Dermis blood vessel endothelial cell (primary cell): ENCODE measurements around the gene PRIMA1. TPM values are rescaled to one million over a fixed set of nuclear protein-coding genes. Genes with fewer than 3 reads are reported as not detected.

Source experiments
- DNase-seq: peaks from one replicate; pipeline ENCODE4 v3.0.0; 2010
- total RNA-seq: library from RNA; depleted of rRNA; stranded (reverse); fragments of >200 nt; gene quantifications from 2 replicates; pipeline ENCODE4 v1.2.3, GENCODE V29; 2014

Gene PRIMA1
- total RNA-seq, 1 donor from 2014 or later: not detected

GRCh38 chr14:93728651-93729016 lies 59.7 kb downstream of the PRIMA1 start:
- no peak for DNase-seq

GRCh38 chr14:93727917-93728650 lies 60.2 kb downstream of the PRIMA1 start:
- DNase-seq: no peak

- no peak for DNase-seq
Measured at GRCh38 chr14:93727039-93727740, 61.1 kb downstream of the PRIMA1 start.

- DNase-seq: no peak
Measured at GRCh38 chr14:93725993-93726392, 62.3 kb downstream of the PRIMA1 start.

GRCh38 chr14:93725002-93725582 lies 63.2 kb downstream of the PRIMA1 start:
- no peak for DNase-seq

GRCh38 chr14:93723001-93723400 lies 65.3 kb downstream of the PRIMA1 start:
- no peak for DNase-seq

- no peak for DNase-seq
Measured at GRCh38 chr14:93720981-93721483, 67.3 kb downstream of the PRIMA1 start.

- no peak for DNase-seq
Measured at GRCh38 chr14:93720076-93720815, 68.0 kb downstream of the PRIMA1 start.

GRCh38 chr14:93719256-93719655 lies 69.0 kb downstream of the PRIMA1 start:
- no peak for DNase-seq

- no peak for DNase-seq
Measured at GRCh38 chr14:93717668-93718320, 70.5 kb downstream of the PRIMA1 start.

GRCh38 chr14:93716746-93717667 lies 71.3 kb downstream of the PRIMA1 start:
- no peak for DNase-seq

GRCh38 chr14:93716002-93716745 lies 72.1 kb downstream of the PRIMA1 start:
- no peak for DNase-seq

- no peak for DNase-seq
Measured at GRCh38 chr14:93715279-93715927, 72.9 kb downstream of the PRIMA1 start.

GRCh38 chr14:93714605-93715004 lies 73.7 kb downstream of the PRIMA1 start:
- DNase-seq: no peak

GRCh38 chr14:93713726-93714405 lies 74.4 kb downstream of the PRIMA1 start:
- DNase-seq: no peak

- DNase-seq: no peak
Measured at GRCh38 chr14:93712838-93713724, 75.2 kb downstream of the PRIMA1 start.

- DNase-seq: no peak
Measured at GRCh38 chr14:93712079-93712837, 76.0 kb downstream of the PRIMA1 start.

- DNase-seq: no peak
Measured at GRCh38 chr14:93709249-93709648, 79.0 kb downstream of the PRIMA1 start.
